ENCODE results near the gene PRKCQ.
"Not testable (repeated sequence)": the region's sequence is repeated elsewhere in the genome, so short reads cannot be mapped to it uniquely, and the experiment has no call there.

Gene PRKCQ

DNA sequence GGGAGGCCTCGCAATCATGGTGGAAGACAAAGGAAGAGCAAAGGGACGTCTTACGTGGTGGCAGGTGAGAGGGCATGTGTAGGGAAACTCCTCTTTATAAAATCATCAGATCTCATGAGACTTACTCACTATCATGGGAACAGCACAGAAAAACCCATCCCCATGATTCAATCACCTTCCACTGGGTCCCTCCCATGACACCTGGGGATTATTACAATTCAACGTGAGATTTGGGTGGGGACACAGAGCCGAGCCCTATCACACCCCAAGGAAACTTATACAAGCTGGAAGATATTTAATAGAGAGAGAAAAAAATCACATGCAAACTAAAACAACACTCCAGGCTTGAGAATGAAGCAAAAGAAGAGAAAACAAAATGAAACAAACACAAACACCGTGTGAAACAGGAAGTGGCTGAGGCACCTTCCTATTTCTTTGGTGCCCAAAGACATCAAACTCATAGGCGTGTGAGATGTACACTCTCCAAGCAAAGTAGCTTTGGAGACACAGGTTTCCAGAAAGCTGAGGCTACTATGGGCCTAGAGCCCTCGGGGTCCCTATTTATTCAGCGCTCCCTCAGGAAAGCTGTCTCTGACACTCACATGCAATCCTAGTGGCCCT lies 97.2 kb downstream of the PRKCQ start:
- DNase-seq, result no peak

DNA sequence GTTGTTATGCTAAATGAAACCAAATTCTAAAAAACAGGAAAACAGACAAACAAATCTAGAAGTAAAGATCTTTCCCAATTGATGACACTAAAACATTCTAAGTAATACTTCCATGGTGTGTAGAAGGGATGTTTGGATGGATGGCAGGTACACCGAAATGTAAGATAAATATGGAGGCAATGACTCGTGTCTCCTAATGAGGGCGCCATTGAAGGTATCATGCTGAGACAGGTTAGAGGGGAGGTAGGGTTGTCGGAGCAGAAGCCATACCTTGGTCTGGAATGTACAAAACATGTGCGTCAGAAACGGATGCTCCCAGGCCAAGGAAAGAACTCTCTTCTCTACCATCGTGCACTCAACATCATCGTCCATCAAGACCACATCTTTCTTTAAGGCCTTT lies 101.4 kb downstream of the PRKCQ start:
- no peak for DNase-seq

DNA sequence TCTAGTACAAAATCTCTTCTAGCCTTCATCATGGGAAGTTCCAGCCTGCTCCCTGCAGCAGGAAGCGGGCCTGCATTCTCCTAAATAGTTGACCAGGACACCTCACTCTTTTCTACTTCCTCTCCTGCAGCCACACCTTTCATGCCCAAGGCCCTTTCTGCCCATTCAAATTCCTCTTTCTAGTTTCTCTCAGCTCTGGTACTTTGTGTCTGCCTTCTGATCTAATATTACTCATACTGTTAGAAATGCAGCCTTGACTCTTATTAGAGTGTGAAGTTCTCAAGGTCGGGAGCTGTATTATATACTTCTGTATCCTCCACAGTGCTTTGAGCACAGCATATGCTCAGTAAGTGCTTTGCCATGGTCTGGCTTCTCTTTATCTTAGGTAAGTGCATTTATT lies 103.1 kb downstream of the PRKCQ start:
- no peak for DNase-seq

DNA sequence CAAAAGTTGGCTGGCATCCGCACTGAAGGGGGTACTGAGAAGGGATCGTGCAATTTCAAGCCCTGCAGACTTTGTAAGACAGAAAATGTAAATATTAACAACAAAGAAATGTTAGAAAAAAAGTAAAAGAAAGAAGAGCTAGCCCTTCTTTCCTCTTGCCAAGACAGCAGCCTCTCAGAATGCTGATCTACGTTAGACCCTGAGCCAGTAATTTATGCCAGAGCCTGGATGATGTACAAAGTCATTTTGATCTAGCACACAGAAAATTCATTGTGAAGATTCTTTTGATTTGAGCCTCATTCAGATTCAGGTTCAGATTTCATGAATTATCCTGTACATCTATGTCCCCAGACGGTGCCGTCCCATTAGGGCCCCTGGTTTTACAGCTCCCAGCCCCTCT lies 105.2 kb downstream of the PRKCQ start:
- DNase-seq, result no peak

DNA sequence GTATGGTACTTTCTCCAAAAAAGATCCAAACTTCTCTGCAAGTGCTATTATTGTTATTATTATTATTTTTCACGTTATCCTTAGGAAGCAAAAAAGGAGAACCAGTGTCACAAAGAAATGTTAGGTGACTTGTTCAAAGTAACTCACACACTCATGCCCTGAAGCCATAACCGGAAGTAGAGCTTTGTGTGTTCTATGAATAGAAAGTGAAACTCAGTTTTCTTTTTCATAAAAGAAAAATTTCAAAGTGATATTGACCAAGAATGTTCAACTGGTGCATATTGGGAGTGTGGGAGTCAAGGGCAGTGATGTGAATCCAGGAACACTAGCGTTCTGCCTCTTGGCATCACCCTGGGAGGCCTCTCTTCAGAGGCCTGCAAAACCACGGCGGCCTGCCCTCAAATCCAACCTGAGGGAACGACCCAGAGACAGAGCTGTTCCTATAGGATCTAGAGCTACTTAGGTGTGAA lies 106.1 kb downstream of the PRKCQ start:
- no peak for DNase-seq

DNA sequence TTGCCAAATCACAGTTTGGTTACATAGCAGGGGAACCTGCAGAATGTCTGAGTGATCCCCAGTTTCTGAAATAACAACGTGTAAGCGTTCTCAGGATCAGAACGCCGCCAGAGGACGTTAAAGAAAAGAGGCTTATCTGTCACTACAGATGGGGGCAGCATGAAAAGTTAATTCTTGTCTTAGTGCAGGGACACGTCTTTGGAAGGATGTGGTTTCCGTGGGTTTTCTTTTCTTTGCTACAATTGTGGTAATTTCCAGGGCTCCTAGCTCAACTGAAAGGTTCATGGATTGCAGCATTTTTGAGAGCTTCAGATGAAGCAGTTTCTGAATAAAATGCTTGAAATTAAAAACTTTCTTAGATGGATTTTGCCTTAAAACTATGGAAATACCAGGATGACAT lies 106.6 kb downstream of the PRKCQ start:
- no peak for DNase-seq

DNA sequence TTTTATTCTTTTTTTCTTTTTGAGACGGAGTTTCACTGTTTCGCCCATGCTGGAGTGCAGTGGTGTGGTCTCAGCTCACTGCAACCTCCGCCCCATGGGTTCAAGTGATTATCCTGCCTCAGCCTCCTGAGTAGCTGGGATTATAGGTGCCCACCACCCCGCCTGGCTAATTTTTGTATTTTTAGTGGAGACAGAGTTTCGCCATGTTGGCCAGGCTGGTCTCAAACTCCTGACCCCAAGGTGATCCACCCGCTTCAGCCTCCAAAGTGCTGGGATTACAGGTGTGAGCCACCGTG lies 107.4 kb downstream of the PRKCQ start:
- not testable (repeated sequence) for DNase-seq

DNA sequence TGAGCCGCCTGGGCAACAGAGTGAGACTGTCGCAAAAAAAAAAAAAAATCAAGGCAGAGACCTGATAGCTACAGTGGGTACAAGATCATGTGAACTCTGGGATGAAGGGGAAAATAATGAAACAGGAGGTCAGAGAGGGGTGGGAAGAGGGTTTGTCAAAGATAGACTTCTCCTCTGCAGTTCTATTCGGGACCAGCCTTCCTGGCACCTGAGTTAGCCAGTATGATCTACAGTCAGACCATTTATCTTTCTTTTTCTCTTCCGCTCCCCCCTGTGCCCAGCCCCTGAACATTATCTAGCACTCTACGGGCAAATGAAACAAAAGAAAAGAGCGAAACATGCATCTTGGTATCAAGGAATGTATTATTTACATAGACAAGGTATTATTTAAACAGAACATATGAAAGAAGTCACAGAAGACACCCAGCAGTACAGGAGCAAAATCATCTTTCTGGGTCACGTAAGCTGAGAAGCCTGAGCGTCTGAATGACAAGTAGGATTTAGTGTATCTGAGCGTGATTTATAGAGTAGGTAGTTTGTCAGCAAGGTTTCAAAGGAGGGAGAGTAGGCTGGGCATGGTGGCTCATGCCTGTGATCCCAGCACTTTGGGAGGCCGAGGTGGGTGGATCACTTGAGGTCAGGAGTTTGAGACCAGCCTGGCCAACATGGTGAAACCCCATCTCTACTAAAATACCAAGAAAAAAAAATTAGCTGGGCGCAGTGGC lies 109.0 kb downstream of the PRKCQ start:
- no peak for DNase-seq

DNA sequence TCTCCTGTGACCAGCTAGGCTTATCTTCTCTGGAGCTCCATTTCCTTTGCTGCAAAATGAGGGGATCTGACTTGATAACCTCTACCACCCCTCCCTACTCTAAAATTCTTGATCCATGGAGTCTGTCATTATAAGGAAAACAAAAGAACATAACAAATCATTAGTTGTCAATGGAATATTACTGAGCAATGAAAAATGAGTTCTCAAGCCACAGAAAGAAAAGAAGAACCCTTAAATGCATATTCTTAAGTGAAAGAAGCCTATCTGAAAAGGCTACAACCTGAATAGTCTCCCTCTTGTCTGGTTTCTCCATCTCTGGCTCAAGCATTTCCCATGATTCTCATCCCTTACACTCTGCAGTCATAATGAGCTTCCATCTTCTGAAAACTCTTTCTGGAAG lies 110.4 kb downstream of the PRKCQ start:
- DNase-seq, result no peak

DNA sequence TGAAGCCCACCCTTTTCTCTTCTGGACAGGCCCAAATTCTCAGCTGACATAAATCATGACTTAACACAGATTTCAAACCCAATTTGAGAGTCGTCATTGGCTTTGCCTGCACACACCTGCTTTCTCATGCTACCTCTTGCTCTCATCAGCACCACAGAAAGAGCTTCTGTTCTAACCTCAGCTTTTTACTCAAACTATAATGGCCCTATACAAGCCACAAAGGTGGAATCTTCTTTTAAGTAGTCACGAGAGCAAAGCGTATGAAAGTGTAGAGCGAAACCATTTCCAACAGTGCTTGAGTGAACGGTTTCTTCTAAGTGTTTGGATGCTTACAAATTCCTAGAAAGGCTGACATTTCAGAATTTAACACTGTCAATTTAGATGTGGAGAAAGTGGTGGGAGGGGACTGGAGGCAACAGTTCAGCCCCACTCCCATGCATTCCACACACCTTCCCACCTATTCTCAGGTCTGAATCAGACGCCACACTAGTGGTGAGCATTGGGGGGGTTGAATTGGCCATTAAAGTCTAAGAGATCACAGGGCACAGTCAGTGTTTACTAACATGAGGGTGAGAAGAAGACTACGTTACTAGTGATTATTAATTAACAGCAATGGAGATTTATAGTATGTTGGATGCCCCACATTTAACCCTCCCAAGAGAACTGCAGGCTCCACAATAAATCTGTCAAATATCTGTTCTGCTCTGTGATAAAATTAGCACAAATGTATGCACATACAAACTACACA lies 114.0 kb downstream of the PRKCQ start:
- DNase-seq, result no peak

DNA sequence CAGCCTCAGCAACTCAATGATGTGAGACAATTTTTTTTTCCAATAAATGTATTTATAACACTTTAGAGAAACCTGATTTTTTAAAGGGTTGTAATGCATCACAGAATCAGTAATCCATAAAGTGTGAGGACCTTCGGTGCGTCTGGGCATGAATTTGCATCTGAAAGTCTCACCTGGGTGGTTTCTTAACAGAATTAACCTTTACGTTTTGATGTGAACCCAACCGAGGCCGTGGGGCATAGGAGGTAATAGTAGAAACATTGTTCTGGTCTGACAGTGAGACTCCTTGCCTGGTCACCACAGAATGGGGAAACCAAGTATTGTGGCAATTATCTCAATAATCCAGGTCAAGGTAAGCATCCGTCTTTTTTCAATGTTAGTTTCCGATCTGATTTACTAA lies 114.6 kb downstream of the PRKCQ start:
- DNase-seq, result no peak

DNA sequence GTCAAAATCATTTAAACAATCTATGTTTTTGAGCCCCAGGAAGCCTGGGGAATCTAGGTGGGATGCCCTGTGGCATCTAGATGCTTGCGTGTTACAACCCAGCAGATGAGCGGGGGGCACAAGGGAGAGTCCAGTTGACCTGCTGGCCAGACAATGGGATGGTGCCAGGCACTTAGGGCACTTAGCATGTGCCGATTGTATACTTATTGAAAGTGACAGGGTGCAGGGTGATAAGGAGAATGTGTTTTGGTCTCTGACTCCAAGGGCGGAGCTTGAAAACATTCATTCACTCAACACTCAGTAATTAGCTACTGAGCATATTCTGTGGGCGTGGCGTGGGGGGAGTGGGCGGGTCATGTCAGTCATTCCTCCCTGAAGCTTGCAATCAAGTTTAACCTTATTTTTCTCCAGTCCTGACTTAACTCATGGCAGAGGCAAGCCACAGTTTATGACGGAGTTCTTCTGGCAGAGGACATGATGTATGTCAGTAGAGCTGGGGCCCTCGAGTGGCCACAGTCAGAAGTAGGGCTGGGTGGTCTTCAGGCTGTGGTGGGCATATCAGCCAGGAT lies 115.1 kb downstream of the PRKCQ start:
- DNase-seq, result no peak

DNA sequence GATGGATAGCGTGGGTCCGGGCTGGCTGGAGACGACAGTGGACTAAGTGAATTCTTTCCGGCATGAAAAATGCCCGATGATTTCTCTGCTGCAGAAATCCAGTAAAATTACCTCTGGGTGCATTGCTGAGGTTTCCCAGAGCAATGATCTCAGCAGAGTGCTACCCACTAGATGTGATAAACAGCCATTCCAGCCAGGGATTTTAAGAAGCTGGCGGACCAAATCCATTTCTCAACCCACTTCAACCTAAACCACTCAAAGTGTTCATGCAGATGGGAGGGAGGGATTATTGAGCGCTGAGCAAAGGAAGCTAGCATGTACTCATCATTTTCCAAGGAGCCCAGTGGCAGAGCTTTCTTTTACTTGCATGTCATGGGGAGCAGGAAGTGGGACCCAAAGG lies 116.7 kb downstream of the PRKCQ start:
- no peak for DNase-seq

DNA sequence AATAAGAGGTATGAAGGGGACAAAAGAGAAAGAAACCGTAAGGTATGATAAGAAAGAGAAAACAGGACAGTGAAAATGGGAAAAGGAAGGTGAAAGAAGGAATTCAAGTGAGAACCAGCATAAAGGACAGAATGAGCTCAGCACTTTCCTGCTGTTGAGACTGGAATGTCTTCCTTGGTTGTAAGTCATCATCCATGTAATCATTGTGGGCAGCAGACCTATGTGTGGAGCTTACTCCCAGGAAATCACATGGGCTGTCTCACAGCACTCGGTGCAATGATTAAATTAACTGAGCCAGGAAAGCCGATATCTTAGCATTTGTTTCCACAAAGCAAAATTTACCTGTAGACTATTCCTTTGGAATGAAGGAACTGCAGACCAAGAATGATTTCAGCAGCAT lies 118.1 kb downstream of the PRKCQ start:
- no peak for DNase-seq

DNA sequence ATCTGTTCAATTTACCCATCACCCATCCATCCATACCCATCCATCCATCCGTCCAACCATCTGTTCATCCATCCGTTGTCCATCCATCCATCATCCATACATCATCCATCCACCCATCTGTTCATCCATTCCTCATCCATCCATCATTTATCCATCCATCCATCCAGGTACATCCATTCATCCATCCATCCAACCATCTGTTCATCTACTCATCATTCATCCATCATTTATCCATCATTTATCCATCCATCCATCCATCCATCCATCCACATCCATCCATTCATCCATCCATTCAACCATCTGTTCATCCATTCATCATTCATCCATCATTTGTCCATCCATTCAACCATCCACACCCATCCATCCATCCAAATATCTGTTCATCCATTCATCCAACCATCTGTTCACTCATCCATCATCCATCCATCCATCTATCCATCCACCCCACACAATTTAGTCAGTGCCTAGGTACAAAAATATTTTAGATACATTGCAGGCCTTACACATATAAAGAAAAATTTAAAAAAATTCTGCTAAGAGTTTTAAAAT lies 119.1 kb downstream of the PRKCQ start:
- DNase-seq, result no peak

DNA sequence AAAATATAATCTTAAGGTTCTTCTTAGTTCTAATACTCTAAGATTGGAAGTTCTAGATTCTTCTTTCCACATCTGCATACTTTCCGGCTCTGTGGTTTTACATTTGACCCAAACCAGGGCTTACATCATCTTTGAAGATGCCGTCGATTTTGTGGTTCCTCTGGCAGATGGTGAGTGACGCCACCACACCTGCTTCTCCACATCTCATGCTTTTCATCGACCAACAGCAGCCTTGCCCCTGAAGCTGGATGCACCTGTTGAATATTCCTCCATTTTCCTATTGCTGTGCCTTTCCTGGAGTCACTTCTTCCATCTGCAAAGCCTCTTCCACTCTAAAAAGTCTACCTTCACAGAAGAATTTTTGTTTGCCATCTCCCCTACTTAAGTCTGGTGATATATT lies 121.3 kb downstream of the PRKCQ start:
- no peak for DNase-seq

DNA sequence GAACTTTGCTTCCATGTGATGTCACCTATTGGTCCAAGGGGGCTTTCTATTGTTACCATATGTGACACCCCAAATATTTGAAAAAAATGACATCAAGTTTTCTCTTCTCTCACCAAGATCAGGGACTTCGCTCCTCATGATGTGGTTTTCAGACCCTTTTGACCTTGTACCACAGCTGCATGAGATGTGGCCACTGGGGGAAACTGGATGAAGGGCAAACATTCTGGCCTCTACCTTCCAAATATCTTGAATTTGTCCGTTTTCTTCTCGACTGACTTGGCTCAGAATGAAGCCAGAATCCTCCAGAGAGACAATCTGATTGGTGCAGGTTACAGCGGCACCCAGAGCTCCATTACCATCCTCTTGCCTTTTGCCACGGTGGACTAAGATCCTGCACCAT lies 122.7 kb downstream of the PRKCQ start:
- no peak for DNase-seq

DNA sequence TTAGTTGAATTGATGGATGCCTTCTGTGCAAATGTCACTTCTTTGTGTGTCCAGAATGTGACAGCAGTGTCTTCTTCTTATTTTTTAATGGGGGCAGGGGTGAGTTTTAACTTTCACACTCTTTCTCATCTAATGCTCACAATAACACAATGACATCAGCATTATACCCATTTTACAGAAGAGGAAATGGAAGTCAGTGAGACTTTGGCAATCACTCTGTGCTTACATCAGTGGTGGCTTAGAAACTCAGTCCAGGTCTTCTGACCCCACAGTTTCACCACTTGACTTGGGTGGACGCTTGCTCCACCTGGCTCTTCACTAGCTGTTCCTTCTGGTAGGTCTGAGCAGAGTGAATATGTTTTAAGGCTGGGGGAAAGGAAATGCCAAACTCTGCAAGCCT lies 124.0 kb downstream of the PRKCQ start:
- DNase-seq, result no peak

DNA sequence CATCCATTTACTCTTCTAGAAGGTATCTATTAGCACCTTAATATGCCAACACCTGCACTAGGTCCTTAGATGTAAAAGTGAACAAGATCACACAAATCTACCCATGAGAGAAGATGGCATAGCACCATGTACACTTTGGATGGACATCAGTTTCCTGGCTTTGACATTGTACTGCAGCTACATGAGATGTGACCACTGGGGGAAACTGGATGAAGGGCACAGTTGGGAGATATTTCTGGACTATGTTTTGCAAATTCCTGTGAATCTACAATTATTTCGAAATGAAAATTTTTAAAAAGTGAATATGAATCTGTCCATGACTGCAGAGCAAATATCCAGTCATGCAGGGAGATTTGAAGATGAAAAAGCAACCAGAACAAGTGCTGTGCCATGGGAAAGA lies 124.5 kb downstream of the PRKCQ start:
- DNase-seq, result no peak

DNA sequence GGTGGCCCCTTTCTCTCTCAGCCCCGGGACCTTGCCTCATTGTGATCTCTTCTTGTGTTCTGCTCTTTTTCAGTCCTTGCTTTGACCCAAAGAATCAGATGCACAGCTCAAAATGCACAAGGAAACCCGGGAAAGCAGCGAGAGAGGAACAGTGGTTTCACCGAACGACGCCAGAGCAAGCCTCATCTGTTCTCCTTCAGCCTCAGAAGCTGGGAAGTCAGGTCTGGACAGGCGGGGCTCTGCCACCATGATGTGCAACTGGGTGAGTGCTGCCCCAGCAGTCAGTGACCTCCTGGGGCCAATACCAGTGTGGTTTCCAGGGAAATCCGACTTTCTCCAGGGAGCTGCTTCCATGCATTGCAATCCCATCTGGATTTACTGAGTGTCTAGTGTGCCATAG lies 133.4 kb downstream of the PRKCQ start:
- DNase-seq, result no peak

DNA sequence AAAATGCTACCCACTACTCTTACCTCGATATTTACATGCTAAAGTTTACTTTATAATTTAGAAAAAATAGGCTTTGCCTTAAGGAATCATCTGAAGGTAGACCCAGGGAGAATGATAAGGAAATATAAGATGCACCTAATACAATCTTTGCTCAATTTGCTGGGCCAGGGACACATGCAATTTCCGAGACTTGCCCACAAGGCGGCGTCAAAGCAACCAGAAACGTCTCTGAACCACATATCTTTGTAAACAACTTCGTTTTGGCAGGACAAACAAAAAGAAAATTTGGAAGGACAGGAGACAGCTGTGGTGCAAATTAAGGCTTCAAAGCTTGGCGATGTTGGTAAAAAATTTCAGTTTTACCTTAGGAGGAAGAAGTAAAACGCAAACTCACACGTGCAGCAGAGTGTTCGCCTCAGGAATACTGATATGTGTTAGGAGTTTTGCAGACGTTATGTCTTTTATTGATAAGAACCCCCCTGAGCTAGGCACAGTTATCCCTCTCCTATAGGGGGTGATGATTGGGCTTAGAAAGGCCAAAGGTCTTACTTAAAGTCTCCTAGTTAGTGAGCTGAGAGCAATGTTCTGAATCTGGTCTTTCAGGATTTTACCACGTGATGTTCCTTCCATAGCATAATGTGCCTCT lies 134.3 kb downstream of the PRKCQ start:
- no peak for DNase-seq

DNA sequence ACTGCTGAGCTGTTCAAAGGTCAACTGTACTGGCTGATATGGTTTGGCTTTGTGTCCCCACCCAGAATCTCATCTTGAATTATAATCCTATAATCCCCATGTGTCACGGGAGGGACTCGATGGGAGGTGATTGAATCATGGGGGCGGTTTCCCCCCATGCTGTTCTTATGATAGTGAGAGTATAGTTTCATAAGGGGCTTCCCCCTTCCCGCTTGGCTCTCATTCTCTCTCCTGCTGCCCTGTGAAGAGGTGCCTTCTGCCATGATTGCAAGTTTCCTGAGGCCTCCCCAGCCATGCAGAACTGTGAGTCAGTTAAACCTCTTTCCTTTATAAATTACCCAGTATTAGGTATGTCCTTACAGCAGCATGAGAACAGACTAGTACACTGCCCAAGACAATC lies 140.2 kb downstream of the PRKCQ start:
- not testable (repeated sequence) for DNase-seq

DNA sequence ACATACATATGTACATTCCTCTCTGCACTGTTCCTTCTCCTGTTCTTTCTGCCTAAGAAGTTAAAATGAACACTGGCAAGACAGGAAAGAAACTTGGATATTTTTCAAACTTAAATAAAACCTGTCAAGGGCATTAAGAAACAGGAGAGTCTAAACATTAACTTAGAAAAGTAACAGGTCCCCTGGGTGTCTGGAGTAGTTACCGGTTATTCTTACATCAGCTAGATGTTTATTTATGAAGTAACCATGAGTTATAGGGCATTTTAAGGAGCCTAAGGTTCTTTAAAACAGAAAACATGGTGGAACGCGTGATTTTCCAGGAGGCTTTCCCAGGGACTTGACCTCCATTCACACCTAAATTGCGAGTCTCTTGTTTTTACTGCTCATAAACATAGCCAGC lies 148.2 kb downstream of the PRKCQ start:
- DNase-seq, result no peak
